ENCODE measurements around the gene CCDC14.

- TF ChIP-seq CTCF (IDR thresholded peaks at IDR 0.05; ENCODE audit: low read depth, low read length, poor library complexity, severe bottlenecking) (no peak), EZH2phosphoT487 (IDR thresholded peaks at IDR 0.05; ENCODE audit: borderline replicate concordance, low read length) (no peak)
Observed at GRCh38 chr3:124007186-124007585, 46.2 kb upstream of the CCDC14 start.

All from DOHH2 (cell line).